ENCODE data around the gene ZNF438.

ZNF438 gene

DNA sequence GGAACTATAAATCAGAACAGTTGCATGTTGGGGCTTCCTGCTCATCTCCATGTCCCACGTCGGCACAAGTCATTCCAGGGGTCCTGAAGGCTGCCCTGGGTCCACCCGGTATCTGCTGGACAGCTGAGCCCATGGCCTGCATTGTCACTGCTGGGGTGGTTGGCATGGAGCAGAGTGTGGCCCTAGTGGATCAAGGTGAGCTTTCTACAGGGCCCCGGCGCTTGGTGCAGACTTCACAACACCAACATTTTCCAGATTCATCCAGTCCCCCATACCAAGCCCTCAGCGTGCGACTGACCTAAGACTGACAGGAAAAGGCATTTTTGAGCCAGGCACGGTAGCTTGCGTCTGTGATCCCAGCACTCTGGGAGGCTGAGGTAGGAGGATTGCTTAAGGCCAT, 226.6 kb downstream of the ZNF438 start:
- ChIA-PET POLR2A (no interaction called here), CTCF (interaction anchor here (0.6 kb wide), 1 partner anchor 94 kb away, joined by 3 read pairs; no protein-coding TSS in a partner anchor)
- no peak for DNase-seq (ENCODE audit: extremely low spot score)
- no peak for TF ChIP-seq CTBP1 (IDR thresholded peaks at IDR 0.05; ENCODE audit: borderline replicate concordance)
- TF ChIP-seq HDGF (IDR thresholded peaks at IDR 0.05; ENCODE audit: borderline replicate concordance) = no peak
- no peak for TF ChIP-seq SP1 (IDR thresholded peaks at IDR 0.05)
- no peak for TF ChIP-seq TARDBP (IDR thresholded peaks at IDR 0.05)
- TF ChIP-seq, protein P1, sequence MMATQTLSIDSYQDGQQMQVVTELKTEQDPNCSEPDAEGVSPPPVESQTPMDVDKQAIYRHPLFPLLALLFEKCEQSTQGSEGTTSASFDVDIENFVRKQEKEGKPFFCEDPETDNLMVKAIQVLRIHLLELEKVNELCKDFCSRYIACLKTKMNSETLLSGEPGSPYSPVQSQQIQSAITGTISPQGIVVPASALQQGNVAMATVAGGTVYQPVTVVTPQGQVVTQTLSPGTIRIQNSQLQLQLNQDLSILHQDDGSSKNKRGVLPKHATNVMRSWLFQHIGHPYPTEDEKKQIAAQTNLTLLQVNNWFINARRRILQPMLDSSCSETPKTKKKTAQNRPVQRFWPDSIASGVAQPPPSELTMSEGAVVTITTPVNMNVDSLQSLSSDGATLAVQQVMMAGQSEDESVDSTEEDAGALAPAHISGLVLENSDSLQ (IDR thresholded peaks at IDR 0.05) = no peak
- no peak for TF ChIP-seq BHLHE40 (IDR thresholded peaks at IDR 0.05; ENCODE audit: borderline replicate concordance)
- TF ChIP-seq ZNF384 (IDR thresholded peaks at IDR 0.05) = no peak
- TF ChIP-seq FOXK2 (IDR thresholded peaks at IDR 0.05) = no peak
- TF ChIP-seq SUZ12 (IDR thresholded peaks at IDR 0.05) = no peak
- TF ChIP-seq FOXA1 (IDR thresholded peaks at IDR 0.05) = no peak
- TF ChIP-seq FOXM1 (IDR thresholded peaks at IDR 0.05; ENCODE audit: borderline replicate concordance) = no peak

DNA sequence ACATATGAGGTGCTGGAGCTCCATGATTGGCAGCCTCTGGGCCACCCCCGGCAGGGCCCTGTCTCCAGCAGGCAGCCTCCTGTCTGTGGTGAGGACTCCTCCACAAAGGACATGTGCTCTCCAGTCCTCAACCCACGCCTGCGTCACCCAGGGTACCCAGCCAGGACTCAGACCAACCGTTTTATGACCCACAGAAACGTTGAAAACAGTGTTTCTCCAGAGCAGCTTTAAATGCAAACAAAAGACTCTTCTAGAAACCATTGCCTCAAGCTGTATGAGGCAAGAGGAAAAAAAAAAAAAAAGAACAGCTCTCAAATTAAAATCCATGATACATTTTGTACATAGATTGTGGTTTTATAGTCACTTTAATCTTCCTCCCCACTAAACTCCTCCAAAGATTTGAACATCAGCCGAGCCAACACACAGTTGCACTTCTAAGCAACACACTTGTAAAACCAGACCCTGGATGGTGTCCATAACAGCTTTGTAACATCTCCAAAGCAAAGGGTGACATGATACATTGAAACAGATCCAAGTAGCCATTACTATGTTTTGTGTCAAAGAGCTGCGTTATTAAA, 227.1 kb downstream of the ZNF438 start:
- POLR2A ChIA-PET = no interaction called here
- CTCF ChIA-PET = no interaction called here
- TF ChIP-seq TARDBP (IDR thresholded peaks at IDR 0.05) (no peak), LEF1 (IDR thresholded peaks at IDR 0.05; ENCODE audit: borderline replicate concordance) (no peak), SP1 (IDR thresholded peaks at IDR 0.05) (no peak), FOXA1 (IDR thresholded peaks at IDR 0.05) (no peak), CTBP1 (IDR thresholded peaks at IDR 0.05; ENCODE audit: borderline replicate concordance) (no peak), FOXM1 (IDR thresholded peaks at IDR 0.05; ENCODE audit: borderline replicate concordance) (no peak), FOXK2 (IDR thresholded peaks at IDR 0.05) (no peak), ARNT (IDR thresholded peaks at IDR 0.05) (no peak), SUZ12 (IDR thresholded peaks at IDR 0.05) (no peak), ZNF384 (IDR thresholded peaks at IDR 0.05) (no peak), ELF4 (IDR thresholded peaks at IDR 0.05) (no peak), BHLHE40 (IDR thresholded peaks at IDR 0.05; ENCODE audit: borderline replicate concordance) (no peak), NFRKB (IDR thresholded peaks at IDR 0.05) (no peak), HDGF (IDR thresholded peaks at IDR 0.05; ENCODE audit: borderline replicate concordance) (no peak), L3MBTL2 (conservative IDR thresholded peaks at IDR 0.05) (no peak)
- TF ChIP-seq, protein P1 (IDR thresholded peaks at IDR 0.05) = no peak
- no peak for DNase-seq (ENCODE audit: extremely low spot score)

DNA sequence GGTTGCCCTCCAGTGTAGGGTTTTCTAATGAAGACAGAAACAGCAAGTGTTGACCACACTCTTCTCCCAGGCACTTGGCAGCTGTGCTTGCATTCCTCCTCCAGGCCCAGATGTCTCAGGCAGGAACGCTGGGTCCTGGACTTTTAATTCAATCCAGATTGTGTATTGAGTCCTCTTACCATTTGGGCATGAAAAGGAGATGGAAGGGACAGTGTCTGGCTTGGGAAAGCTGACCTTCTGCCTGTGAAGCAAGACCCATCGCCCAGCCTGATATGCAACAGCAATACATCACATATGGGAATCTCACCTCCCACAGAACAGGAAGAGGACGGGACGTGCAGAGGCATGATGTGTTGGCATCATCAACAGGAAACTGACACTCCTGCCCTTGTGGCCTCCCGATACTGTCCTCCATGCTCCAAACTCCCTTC, 227.8 kb downstream of the ZNF438 start:
- CTCF ChIA-PET = no interaction called here
- POLR2A ChIA-PET = no interaction called here

DNA sequence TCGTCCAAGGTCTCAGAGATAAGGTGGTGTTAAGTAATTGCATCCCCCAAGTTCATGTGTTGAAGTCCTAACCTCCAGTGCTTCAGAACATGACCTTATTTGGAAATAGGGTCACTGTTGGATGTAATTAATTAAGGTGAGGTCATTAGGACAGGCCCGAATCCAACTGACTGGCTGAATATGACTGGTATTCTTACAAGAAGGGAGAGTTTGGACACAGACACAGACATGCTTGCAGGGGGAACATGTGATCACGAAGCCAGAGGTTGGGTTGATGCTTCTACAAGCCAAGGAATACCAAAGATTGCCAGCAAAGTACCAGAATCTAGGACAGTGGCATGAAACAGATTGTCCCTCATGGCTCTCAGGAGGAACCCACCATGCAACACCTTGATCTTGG, 228.6 kb downstream of the ZNF438 start:
- ChIA-PET POLR2A (no interaction called here), CTCF (no interaction called here)
- DNase-seq (ENCODE audit: extremely low spot score) = no peak
- no peak for TF ChIP-seq SUZ12 (IDR thresholded peaks at IDR 0.05)
- TF ChIP-seq FOXM1 (IDR thresholded peaks at IDR 0.05; ENCODE audit: borderline replicate concordance) = no peak
- no peak for TF ChIP-seq TARDBP (IDR thresholded peaks at IDR 0.05)
- TF ChIP-seq L3MBTL2 (conservative IDR thresholded peaks at IDR 0.05) = no peak
- TF ChIP-seq, protein P1 (IDR thresholded peaks at IDR 0.05) = no peak
- no peak for TF ChIP-seq ELF4 (IDR thresholded peaks at IDR 0.05)
- no peak for TF ChIP-seq BHLHE40 (IDR thresholded peaks at IDR 0.05; ENCODE audit: borderline replicate concordance)
- no peak for TF ChIP-seq SP1 (IDR thresholded peaks at IDR 0.05)
- TF ChIP-seq CTBP1 (IDR thresholded peaks at IDR 0.05; ENCODE audit: borderline replicate concordance) = no peak
- no peak for TF ChIP-seq ARNT (IDR thresholded peaks at IDR 0.05)

More for the DNA sequence above, 227.8 kb downstream of the ZNF438 start:
- TF ChIP-seq FOXK2 (IDR thresholded peaks at IDR 0.05) = no peak
- no peak for TF ChIP-seq SUZ12 (IDR thresholded peaks at IDR 0.05)
- no peak for TF ChIP-seq BHLHE40 (IDR thresholded peaks at IDR 0.05; ENCODE audit: borderline replicate concordance)
- TF ChIP-seq, protein P1 (IDR thresholded peaks at IDR 0.05) = no peak
- no peak for DNase-seq (ENCODE audit: extremely low spot score)

DNA sequence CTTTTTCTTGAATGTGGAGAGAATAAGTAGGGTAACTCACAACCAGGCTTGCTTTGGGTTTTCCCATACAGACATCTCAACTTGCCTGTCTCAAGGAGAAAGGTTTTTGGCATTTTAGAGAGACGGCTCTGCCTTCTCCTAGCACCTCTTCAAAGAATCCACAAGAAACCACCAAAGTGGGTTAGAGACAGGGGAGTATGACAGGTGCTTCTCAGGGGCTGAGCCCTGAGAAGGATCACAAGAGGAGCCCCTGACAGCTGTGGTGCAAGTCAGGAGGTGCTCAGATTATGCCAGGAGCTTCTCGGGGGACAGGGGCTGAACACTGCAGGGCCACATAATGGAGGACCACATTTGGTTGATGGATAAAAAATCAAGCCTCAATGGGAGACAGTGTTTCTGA, 231.3 kb downstream of the ZNF438 start:
- CTCF ChIA-PET = no interaction called here
- POLR2A ChIA-PET = no interaction called here
- DNase-seq (ENCODE audit: extremely low spot score) = no peak
- TF ChIP-seq NFRKB (IDR thresholded peaks at IDR 0.05) (no peak), LEF1 (IDR thresholded peaks at IDR 0.05; ENCODE audit: borderline replicate concordance) (no peak), SUZ12 (IDR thresholded peaks at IDR 0.05) (no peak), FOXA1 (IDR thresholded peaks at IDR 0.05) (no peak), L3MBTL2 (conservative IDR thresholded peaks at IDR 0.05) (no peak), CTBP1 (IDR thresholded peaks at IDR 0.05; ENCODE audit: borderline replicate concordance) (no peak)
- TF ChIP-seq, protein P1 (IDR thresholded peaks at IDR 0.05) = no peak
